Panc1 (cell line): ENCODE results near the gene NSD2. TPM values are rescaled to one million over a fixed set of nuclear protein-coding genes. Genes with fewer than 3 reads are reported as not detected.

Experiments
- ATAC-seq: fragments of 200-7000 bp; cut with Tn5 transposase; 2 replicates; pipeline ENCODE4 v1.9.1; 2020; ENCODE audit warnings: mild to moderate bottlenecking, moderate library complexity
- BruUV-seq: library from RNA; stranded (reverse); fragments of 400-500 nt; replicated peaks from 2 replicates; lab custom pipeline; 2021; lab: Mats Ljungman, UMichigan
- CTCF ChIA-PET: fragments of 300-600 bp; sonication (Branson Sonifier 250); formaldehyde crosslinking; loops from one replicate; lab custom pipeline; 2022; ENCODE audit warnings: antibody characterized with exemption; lab: Charles Lee
- POLR2A ChIA-PET: fragments of 300-600 bp; sonication (Branson Sonifier 250); formaldehyde crosslinking; loops from one replicate; lab custom pipeline; 2022; ENCODE audit warnings: antibody characterized with exemption; lab: Charles Lee
- DNase-seq: peaks from one replicate; pipeline ENCODE4 v3.0.0-alpha.2; 2010; ENCODE audit warnings: low read depth, low spot score
- H3K27ac ChIP-seq: 2 replicates; pipeline ENCODE4 v1.5.1; 2011; ENCODE audit warnings: mild to moderate bottlenecking, low read length, inconsistent platforms
- H3K27me3 ChIP-seq: fragments of 200-500 bp; sonication (Bioruptor generic); 2 replicates; pipeline ENCODE4 v1.6.0; 2014; ENCODE audit warnings: low read length, inconsistent platforms; ENCODE audit not compliant: control insufficient read depth, insufficient read depth
- H3K36me3 ChIP-seq: fragments of 200-500 bp; sonication (Bioruptor generic); 2 replicates; pipeline ENCODE4 v1.5.1; 2014; ENCODE audit warnings: inconsistent platforms, mild to moderate bottlenecking, low read length, moderate library complexity; ENCODE audit not compliant: control insufficient read depth, insufficient read depth
- H3K4me1 ChIP-seq: 2 replicates; pipeline ENCODE4 v1.5.1; 2011; ENCODE audit warnings: inconsistent platforms, mild to moderate bottlenecking, low read length, moderate library complexity; ENCODE audit not compliant: control insufficient read depth, insufficient read depth
- H3K4me3 ChIP-seq, 2 experiments: 2 replicates each; pipeline ENCODE4 v1.5.1; 2011 to 2012; ENCODE audit warnings: low read depth in 2 of 2, low read length in 2 of 2, mild to moderate bottlenecking in 2 of 2, inconsistent platforms in 1 of 2, moderate library complexity in 1 of 2
- H3K9me3 ChIP-seq: fragments of 200-500 bp; sonication (Bioruptor generic); 2 replicates; pipeline ENCODE4 v1.5.1; 2014; ENCODE audit warnings: low read depth, mild to moderate bottlenecking, inconsistent platforms, low read length, moderate library complexity; ENCODE audit not compliant: control insufficient read depth, insufficient read depth
- POLR2AphosphoS5 ChIP-seq: IDR thresholded peaks from 2 replicates; pipeline ENCODE4 v1.6.1; 2012; ENCODE audit warnings: mild to moderate bottlenecking, low read depth, low read length, moderate library complexity
- SIN3A ChIP-seq: IDR thresholded peaks from 2 replicates; pipeline ENCODE4 v1.6.1; 2012; ENCODE audit warnings: low read depth, mild to moderate bottlenecking, low read length, moderate library complexity, borderline replicate concordance; ENCODE audit not compliant: insufficient read depth
- TCF7L2 ChIP-seq: IDR thresholded peaks from 2 replicates; pipeline ENCODE4 v1.6.1; 2011; ENCODE audit warnings: mild to moderate bottlenecking, low read depth, low read length, inconsistent platforms
- in situ Hi-C: cut with HindIII; loops from 2 replicates; pipeline ENCODE4 v1.10.0; 2016; ENCODE audit warnings: low sequenced_read_pairs, low pct_unique_long_range_greater_than_20kb
- intact Hi-C: fragments of 100-400 bp; cut with micrococcal nuclease; formaldehyde crosslinking; loops from one replicate; pipeline ENCODE4 v1.10.0; 2022; ENCODE audit not compliant: unreplicated experiment
- total RNA-seq: library from RNA; stranded (reverse); gene quantifications from one replicate; pipeline ENCODE4 v1.2.1, GENCODE V29; 2021; ENCODE audit not compliant: unreplicated experiment
- TF ChIP-seq, protein P1 (sequence below), 2 experiments: IDR thresholded peaks; 2 replicates each; pipeline ENCODE4 v1.6.1; 2011 to 2012; ENCODE audit warnings: low read depth in 2 of 2, control low read depth in 1 of 2, low read length in 1 of 2, mild to moderate bottlenecking in 1 of 2, moderate library complexity in 1 of 2; ENCODE audit not compliant: insufficient read depth in 1 of 2
- TF ChIP-seq, protein P2 (sequence below): fragments of 450-650 bp; IDR thresholded peaks from 2 replicates; pipeline ENCODE4 v1.5.1; 2017; ENCODE audit warnings: mild to moderate bottlenecking

Gene NSD2
- total RNA-seq, 1 experiment from 2014 or later: 116 TPM

DNA sequence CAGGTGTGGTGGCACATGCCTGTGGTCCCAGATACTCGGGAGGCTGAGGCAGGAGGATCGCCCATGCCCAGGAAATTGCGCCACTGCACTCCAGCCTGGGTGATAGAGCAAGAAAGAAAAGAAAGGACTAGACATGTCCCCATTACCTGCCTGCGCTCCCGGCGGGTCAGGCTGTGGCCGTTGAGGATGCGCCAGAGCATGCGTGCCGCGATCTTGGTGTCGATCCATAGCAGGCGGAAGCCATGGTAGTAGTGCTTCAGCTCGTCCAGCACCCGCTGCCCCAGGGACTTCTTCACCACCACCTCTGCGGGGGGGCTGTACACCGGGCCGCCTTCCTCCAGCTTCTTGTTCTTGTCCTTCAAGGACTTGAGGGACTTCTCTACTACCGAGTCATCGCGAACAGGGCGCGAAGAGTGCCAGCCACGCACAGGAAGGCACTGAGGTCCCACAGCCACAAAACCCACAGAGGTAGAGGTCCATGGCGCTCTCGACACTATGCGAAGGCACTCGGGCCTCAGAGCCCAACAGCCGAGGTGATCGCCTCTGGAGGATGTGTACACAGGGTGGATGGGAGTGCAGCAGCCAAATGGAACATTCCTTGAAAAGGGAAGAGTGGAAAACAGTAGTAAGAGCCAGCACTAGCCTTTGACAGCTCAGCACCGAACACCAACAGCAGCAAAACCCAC is 29.8 kb upstream of the NSD2 start:
- intact Hi-C loops: no loop called here
- TF ChIP-seq POLR2AphosphoS5 (no peak), TCF7L2 (no peak), SIN3A (no peak)
- TF ChIP-seq, protein P1, sequence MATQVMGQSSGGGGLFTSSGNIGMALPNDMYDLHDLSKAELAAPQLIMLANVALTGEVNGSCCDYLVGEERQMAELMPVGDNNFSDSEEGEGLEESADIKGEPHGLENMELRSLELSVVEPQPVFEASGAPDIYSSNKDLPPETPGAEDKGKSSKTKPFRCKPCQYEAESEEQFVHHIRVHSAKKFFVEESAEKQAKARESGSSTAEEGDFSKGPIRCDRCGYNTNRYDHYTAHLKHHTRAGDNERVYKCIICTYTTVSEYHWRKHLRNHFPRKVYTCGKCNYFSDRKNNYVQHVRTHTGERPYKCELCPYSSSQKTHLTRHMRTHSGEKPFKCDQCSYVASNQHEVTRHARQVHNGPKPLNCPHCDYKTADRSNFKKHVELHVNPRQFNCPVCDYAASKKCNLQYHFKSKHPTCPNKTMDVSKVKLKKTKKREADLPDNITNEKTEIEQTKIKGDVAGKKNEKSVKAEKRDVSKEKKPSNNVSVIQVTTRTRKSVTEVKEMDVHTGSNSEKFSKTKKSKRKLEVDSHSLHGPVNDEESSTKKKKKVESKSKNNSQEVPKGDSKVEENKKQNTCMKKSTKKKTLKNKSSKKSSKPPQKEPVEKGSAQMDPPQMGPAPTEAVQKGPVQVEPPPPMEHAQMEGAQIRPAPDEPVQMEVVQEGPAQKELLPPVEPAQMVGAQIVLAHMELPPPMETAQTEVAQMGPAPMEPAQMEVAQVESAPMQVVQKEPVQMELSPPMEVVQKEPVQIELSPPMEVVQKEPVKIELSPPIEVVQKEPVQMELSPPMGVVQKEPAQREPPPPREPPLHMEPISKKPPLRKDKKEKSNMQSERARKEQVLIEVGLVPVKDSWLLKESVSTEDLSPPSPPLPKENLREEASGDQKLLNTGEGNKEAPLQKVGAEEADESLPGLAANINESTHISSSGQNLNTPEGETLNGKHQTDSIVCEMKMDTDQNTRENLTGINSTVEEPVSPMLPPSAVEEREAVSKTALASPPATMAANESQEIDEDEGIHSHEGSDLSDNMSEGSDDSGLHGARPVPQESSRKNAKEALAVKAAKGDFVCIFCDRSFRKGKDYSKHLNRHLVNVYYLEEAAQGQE (IDR thresholded peaks at IDR 0.05; ENCODE audit: insufficient read depth in 1 of 2, low read depth in 2 of 2, low read length in 1 of 2): no peak
- TF ChIP-seq, protein P2, sequence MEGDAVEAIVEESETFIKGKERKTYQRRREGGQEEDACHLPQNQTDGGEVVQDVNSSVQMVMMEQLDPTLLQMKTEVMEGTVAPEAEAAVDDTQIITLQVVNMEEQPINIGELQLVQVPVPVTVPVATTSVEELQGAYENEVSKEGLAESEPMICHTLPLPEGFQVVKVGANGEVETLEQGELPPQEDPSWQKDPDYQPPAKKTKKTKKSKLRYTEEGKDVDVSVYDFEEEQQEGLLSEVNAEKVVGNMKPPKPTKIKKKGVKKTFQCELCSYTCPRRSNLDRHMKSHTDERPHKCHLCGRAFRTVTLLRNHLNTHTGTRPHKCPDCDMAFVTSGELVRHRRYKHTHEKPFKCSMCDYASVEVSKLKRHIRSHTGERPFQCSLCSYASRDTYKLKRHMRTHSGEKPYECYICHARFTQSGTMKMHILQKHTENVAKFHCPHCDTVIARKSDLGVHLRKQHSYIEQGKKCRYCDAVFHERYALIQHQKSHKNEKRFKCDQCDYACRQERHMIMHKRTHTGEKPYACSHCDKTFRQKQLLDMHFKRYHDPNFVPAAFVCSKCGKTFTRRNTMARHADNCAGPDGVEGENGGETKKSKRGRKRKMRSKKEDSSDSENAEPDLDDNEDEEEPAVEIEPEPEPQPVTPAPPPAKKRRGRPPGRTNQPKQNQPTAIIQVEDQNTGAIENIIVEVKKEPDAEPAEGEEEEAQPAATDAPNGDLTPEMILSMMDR: no peak
- Histone ChIP-seq H3K4me3 (no peak overlapping the region), H3K9me3 (no peaks in the 10 kb centered on the region), H3K27ac (no peak overlapping the region), H3K36me3 (peaks cover 7% of the 10 kb centered on the region; the same call in 1 of the 2 replicates), H3K4me1 (no peaks in the 10 kb centered on the region), H3K27me3 (no peaks in the 10 kb centered on the region)
- POLR2A ChIA-PET: no interaction called here
- BruUV-seq: no TSS peak
- CTCF ChIA-PET: no interaction called here
- in situ Hi-C loops: no loop called here
- DNase-seq: no peak
- no peak for ATAC-seq

DNA sequence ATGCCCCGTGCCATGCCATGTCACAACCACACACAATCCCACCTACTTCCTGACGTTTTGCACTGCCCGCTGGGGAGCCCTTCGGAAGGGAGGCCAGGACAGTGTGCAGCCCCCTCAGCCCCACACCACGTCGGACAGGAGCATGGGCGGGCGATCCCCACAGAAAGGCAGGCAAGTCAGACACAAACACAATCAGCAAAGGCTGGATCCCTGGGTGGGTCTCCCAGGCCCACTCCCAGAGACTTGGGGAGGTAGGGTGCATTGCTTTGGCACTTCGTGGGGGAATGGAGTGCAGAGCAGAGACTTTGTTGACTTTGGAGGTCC is 29.3 kb upstream of the NSD2 start:
- POLR2A ChIA-PET: no interaction called here
- no TSS peak for BruUV-seq
- H3K27me3 ChIP-seq: no peaks in the 10 kb centered on the region
- no peaks in the 10 kb centered on the region for H3K4me1 ChIP-seq
- ATAC-seq: no peak
- in situ Hi-C loops (no loop called here), intact Hi-C loops (no loop called here)
- no peak for DNase-seq
- H3K36me3 ChIP-seq: peaks cover 7% of the 10 kb centered on the region; the same call in 1 of the 2 replicates
- H3K9me3 ChIP-seq: no peaks in the 10 kb centered on the region
- no peak overlapping the region for H3K27ac ChIP-seq
- H3K4me3 ChIP-seq: no peak overlapping the region
- TF ChIP-seq, protein P1 (IDR thresholded peaks at IDR 0.05; ENCODE audit: insufficient read depth in 1 of 2, low read depth in 2 of 2, low read length in 1 of 2): no peak
- no peak for TF ChIP-seq SIN3A
- TF ChIP-seq, protein P2: no peak
- no peak for TF ChIP-seq TCF7L2
- TF ChIP-seq POLR2AphosphoS5: no peak
- CTCF ChIA-PET: no interaction called here
